HG03378 (cell line): Measurements from ENCODE around the gene GFRA4.

Source experiments
- ATAC-seq: cut with Tn5 transposase; IDR thresholded peaks from one replicate; pipeline ENCODE4 v1.9.1; 2021; ENCODE audit warnings: mild to moderate bottlenecking, moderate library complexity; ENCODE audit not compliant: unreplicated experiment

The GFRA4 gene

GRCh38 chr20:3674995-3675900, 12.0 kb upstream of the GFRA4 start:
- no peak for ATAC-seq

GRCh38 chr20:3674447-3674846, 11.2 kb upstream of the GFRA4 start:
- no peak for ATAC-seq

GRCh38 chr20:3673221-3674070, 10.2 kb upstream of the GFRA4 start:
- ATAC-seq, result no peak

GRCh38 chr20:3672547-3673171, 9.5 kb upstream of the GFRA4 start:
- no peak for ATAC-seq

GRCh38 chr20:3671986-3672546, 8.9 kb upstream of the GFRA4 start:
- ATAC-seq, result no peak

GRCh38 chr20:3670945-3671344, 7.7 kb upstream of the GFRA4 start:
- no peak for ATAC-seq

GRCh38 chr20:3670511-3670910, 7.3 kb upstream of the GFRA4 start:
- no peak for ATAC-seq

- ATAC-seq, result no peak
These were observed 6.6 kb upstream of the GFRA4 start for GRCh38 chr20:3669710-3670367.

GRCh38 chr20:3667434-3668037, 4.3 kb upstream of the GFRA4 start:
- no peak for ATAC-seq

- ATAC-seq, result no peak
These were observed 659 bp upstream of the GFRA4 start for GRCh38 chr20:3663858-3664257.

GRCh38 chr20:3661814-3662665, 1.2 kb downstream of the GFRA4 start:
- ATAC-seq, result no peak

- no peak for ATAC-seq
These were observed 2.0 kb downstream of the GFRA4 start for GRCh38 chr20:3661060-3661813.

- ATAC-seq, result no peak
These were observed 2.7 kb downstream of the GFRA4 start for GRCh38 chr20:3660262-3661059.

- no peak for ATAC-seq
These were observed 3.5 kb downstream of the GFRA4 start for GRCh38 chr20:3659492-3660261.

- peak; percentile 93 for ATAC-seq
These were observed 4.3 kb downstream of the GFRA4 start for GRCh38 chr20:3658716-3659491.

GRCh38 chr20:3658019-3658715, 5.0 kb downstream of the GFRA4 start:
- no peak for ATAC-seq
